Stimulated activated CD8-positive, alpha-beta memory T cell treated with anti-CD3 and anti-CD28 coated beads, Interleukin-15, amount 100 ng/mL, for 4 hours (primary cell): ENCODE data around the gene HINT1.
A peak's percentile ranks its signal among the peaks of the same experiment; 100 is the strongest.

Source experiments
- DNase-seq, 2 donors: peaks; one replicate each; pipeline ENCODE4 v3.0.0-alpha.2; 2020; ENCODE audit warnings: low read depth in 2 of 2

Gene HINT1

DNA sequence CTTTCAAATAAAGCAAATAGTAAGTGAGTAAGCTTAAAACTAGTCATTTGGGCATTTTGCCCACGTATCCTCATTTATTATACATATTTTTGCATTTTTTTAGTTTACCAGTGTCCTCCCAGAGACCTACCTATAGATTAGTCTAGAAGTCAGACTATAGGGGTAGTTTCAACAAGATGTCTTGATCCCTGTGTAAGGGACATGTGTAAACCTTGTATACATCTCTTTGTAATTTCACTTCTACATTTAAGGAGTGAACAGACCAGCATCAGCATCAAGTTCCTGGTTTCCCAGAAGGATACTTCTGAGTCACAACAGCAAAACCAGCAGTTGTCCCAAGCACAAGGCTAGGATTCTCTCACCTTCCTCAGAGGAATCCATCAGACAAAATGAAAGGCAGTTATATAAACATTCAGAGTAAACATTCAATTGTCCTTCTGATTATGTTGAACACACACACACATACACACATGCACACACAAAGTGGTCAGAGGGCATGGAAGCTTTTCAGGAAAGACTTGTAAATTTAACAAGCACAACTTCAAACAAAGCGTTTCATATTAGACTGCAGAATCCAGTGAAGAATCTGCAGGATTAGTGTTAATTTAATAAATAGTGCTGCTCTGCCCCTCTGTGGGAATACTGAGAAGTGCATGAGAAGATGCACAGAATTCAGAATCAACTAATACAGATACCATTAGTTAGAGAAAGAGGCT is 55.4 kb downstream of the HINT1 start:
- DNase-seq = peak in 1 of 2 donors; percentile 1
